GM12891 (cell line): ENCODE measurements around the gene KAZN.

ENCODE experiments used
- POLR2A ChIP-seq: IDR thresholded peaks from 2 replicates; pipeline ENCODE4 v1.6.1; 2011; ENCODE audit warnings: low read depth, low read length, control low read depth
- TAF1 ChIP-seq: IDR thresholded peaks from 2 replicates; pipeline ENCODE4 v1.6.1; 2011; ENCODE audit warnings: low read depth, low read length, control low read depth

GRCh38 chr1:14881775-14882672 is 283.5 kb downstream of the KAZN start:
- TF ChIP-seq POLR2A, result no peak
- TF ChIP-seq TAF1, result no peak
